Stimulated activated CD4-positive, alpha-beta T cell treated with anti-CD3 and anti-CD28 coated beads, Interleukin-1b, Interleukin-23, amount 100 ng/mL, for 24 hours (primary cell): ENCODE results near the gene GRWD1.

Experiments used
- DNase-seq, 4 experiments: peaks; one replicate each; pipeline ENCODE4 v3.0.0-alpha.2; 2020; ENCODE audit warnings: low read depth in 4 of 4, low spot score in 1 of 4

The GRWD1 gene

GRCh38 chr19:48455908-48456562 lies 10.3 kb downstream of the GRWD1 start:
- no peak for DNase-seq

DNA sequence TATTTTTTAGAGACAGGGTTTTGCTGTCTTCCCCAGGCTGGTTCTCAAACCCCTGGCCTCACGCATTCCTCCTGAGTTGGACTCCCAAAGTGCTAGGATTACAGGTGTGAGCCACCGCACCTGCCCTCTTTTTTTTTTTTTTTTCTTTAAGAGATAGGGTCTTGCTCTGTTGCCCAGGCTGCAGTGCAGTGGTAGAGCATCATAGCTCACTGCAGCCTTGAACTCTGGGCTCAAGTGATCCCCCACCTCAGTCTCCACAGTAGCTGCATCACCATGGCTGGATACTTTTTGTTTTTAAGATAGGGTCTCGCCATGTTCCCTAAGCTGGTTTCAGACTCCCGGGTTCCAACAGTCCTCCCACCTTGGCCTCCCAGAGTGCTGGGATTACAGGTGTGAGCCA lies 11.1 kb downstream of the GRWD1 start:
- no peak for DNase-seq

- no peak for DNase-seq
These were observed 12.2 kb downstream of the GRWD1 start for GRCh38 chr19:48458016-48458415.

- no peak for DNase-seq
These were observed 15.8 kb downstream of the GRWD1 start for GRCh38 chr19:48461651-48461981.

- no peak for DNase-seq
These were observed 16.3 kb downstream of the GRWD1 start for GRCh38 chr19:48461982-48462655.

GRCh38 chr19:48465215-48465614 lies 19.4 kb downstream of the GRWD1 start:
- DNase-seq: no peak

GRCh38 chr19:48466561-48467325 lies 21.0 kb downstream of the GRWD1 start:
- no peak for DNase-seq

DNA sequence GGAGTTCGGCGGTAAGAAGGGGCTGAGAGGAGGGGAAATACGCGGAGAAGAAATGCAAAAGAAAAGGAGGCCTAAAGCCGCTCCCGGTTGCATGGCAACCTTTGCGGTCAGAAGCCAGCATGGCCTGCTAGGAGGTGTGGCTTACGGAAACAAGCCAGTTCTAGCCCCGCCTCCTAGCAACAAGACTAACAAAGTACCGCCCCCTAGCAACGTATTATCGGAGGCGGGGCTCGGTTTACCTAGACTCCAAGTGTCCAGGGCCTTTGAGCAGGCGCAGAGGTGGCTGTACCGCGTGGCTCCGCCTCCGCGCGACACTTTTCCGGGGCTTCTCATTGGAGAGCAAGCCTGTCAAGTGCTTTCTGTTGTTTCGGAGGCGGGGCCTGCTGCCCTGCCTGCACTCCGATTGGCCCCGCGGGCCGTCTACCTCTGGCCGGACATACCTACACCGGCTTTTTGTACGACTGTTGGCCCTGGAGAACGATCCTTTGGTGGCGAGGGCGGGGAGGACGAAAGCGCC lies 23.0 kb downstream of the GRWD1 start:
- peak; percentile 95 to 98 (median 98) for DNase-seq

DNA sequence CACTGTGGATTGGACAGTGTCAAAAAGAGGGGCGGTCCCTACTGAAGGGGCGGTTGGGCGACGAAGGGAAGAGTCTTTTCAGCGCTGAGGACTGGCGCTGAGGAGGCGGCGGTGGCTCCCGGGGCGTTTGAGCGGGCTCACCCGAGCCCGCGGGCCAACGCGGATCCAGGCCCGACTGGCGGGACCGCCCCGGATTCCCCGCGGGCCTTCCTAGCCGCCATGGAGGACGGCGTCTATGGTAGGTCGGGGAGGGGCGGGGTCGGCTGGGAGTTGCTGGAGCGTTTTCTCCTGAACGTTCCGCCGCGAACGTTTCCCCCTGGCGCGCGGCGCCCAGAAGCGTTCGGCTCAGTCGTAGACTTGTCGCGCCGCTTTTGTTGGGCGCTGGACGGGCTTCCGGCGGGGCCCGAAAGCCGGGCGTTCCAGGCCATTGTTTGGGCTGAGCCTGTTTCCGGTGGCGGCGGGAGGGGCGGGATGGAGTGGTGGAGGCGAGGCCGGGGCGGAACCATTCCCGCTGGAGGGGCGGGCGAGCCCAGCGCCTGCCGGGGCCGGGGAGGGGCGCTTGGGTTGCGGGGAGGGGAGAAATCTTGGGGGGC lies 23.6 kb downstream of the GRWD1 start, which contains the start of gene CYTH2:
TSS of gene CYTH2 (plus strand) at position 81 of the 593 bp plus-strand sequence. CDS start at position 220, 139 bp downstream.
- peak; percentile 45 to 75 (median 54) for DNase-seq

DNA sequence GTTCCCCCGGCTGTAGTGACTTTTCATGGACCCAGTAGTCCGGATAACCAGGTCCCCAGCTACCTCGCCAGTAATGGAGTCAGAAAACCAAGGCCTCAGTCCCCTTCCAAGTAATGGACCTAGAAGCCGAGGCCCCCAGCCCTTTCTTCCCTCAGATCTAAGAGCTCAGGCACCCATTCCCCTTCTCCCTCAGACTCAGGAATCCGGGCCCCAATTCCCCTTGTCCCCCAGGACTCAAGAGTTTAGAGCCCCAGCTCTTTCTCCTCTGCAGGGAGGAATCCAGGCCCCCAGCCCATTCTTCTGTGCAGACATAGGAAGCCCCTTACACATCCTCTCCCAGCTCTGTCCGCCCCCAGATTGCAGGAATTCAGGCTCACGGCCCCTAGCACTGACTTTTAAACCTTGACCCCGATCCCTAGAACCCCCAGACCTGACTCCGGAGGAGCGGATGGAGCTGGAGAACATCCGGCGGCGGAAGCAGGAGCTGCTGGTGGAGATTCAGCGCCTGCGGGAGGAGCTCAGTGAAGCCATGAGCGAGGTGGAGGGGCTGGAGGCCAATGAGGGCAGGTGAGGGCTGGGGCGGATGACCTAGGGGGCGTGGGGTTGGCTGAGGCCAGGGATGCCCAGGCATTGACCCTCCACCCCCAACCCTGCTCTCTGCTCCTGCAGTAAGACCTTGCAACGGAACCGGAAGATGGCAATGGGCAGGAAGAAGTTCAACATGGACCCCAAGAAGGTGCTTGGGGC lies 24.3 kb downstream of the GRWD1 start:
- no peak for DNase-seq

DNA sequence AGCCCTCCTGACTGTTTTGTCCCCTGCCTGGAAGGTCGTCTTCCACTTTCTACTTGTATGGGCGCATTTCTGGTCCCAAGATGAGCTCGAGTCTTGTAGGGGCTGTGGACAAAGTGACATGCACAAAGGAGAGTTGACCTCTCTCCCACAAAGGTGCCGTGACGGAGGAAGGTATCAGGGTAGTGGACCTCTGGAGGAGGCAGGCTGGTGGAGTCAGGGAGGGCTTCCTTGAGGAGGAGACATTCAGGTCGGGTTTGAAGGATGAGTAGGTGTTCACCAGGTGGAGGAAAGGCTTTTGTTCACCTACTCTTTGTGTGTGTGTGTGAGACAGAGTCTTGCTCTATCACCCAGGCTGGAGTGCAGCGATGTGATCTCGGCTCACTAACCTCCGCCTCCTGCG lies 25.1 kb downstream of the GRWD1 start:
- DNase-seq: no peak

DNA sequence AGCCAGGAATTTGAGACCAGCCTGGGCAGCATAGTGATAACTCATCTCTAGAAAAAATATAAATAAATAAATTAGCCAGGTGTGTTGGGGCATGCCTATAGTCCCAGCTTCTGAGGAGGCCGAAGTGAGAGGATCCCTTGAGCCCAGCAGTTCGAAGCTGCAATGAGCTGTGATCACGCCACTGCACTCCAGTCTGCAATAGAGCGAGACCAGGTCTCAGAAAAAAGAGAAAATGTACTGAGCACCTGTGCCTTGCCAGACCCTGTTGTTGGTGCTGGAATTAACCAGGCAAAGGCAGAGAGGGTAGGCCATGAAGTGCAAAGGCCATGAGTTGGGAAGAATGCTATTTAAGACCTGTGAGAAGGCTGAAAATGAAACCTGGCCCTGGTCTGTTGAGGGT lies 26.1 kb downstream of the GRWD1 start:
- no peak for DNase-seq

- DNase-seq: no peak
These were observed 27.6 kb downstream of the GRWD1 start for GRCh38 chr19:48473161-48473966.

DNA sequence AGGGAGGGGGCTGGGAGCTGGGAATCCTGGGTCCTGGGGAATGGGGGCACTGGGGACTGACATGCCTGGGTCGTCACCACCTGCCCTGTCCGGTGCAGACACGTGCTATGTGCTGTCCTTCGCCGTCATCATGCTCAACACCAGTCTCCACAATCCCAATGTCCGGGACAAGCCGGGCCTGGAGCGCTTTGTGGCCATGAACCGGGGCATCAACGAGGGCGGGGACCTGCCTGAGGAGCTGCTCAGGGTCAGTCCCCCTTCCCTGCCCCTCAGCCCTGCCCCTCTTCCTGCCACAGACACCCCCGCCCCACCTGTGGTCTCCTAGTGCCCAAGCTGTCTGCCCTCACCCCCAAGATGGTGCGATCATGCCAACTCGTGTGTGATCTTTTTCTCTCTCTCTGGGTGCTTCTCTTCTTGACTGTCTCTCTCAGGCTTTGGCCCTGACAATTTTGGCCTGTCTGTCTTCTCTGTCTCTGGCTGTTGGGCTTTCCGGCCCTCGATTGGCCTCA lies 28.4 kb downstream of the GRWD1 start:
- DNase-seq: no peak

DNA sequence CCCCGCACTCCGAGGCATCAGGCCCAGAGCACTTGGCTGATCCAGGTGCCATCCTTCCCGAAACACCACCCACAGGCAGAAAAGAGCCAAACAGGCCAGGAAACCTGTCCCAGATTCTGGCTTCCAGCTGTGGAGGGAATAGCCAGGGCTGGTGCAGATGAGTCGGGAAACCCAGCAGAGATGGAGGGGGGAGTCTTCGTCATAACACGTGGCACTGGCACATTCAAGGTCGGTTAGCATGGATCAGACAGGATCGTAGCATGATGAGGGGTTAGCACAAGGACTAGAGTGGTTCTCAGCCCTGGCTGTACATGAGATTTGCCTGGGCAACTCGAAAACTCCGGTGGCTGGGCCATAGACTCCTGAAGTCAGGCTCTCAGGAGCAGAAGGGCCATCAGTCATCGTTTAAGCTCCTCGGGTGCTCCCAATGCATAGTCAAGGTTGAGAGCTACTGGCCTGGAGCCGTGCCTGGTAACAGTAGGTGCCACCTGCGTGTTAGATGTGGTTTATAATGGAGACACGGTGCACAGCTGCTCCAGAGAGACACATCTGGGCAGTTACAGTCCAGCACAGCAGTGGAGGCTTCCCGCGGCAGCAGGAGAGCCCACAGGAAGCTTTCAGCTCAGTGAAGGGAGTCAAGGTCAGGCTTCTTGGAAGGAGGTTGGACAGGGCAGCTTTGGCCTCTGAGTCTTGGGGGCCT lies 29.7 kb downstream of the GRWD1 start:
- no peak for DNase-seq

- DNase-seq: no peak
These were observed 30.4 kb downstream of the GRWD1 start for GRCh38 chr19:48476176-48476575.

- no peak for DNase-seq
These were observed 31.4 kb downstream of the GRWD1 start for GRCh38 chr19:48477067-48477685.

DNA sequence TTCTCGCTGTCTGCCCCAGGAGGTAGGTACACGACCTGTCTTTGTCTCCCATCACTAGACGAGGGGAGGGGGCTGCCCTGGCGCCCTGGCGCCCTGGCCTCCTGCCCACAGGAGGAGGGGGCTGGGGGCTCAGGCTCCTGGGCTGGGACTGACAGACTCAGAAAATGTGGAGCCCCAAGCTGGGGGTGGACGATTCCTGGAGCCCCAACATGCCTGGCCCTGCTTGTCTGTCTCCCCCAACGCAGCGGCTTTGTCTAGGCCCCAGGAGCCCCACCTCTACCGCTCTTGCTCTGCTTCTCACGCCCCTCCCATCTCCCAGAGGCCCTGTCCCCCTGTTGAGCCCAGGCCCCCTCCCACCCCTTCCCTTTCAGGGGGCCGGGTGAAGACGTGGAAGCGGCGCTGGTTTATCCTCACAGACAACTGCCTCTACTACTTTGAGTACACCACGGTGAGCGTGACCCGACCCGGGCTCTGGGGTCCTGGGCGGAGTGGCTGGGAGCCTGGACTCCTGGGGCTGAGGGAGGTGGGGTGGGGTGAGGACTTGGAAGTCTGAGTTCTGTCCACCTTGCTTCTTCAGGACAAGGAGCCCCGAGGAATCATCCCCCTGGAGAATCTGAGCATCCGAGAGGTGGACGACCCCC lies 32.0 kb downstream of the GRWD1 start:
- no peak for DNase-seq
